Astrocyte of the spinal cord (primary cell): ENCODE results near the gene MYO1G.
A peak's percentile ranks its signal among the peaks of the same experiment; 100 is the strongest.

Source experiments
- DNase-seq: peaks from one replicate; pipeline ENCODE4 v3.0.0; 2011; ENCODE audit warnings: low read depth, low spot score
- H3K4me3 ChIP-seq: 2 replicates; pipeline ENCODE4 v1.5.1; 2011; ENCODE audit warnings: low read depth, mild to moderate bottlenecking, low read length, moderate library complexity
- CTCF ChIP-seq: IDR thresholded peaks from 2 replicates; pipeline ENCODE4 v1.5.1; 2012; ENCODE audit warnings: low read depth, mild to moderate bottlenecking, low read length, inconsistent platforms
- in situ Hi-C: cut with HindIII; loops from 2 replicates; pipeline ENCODE4 v1.10.0; 2017; ENCODE audit warnings: low sequenced_read_pairs

MYO1G gene

DNA sequence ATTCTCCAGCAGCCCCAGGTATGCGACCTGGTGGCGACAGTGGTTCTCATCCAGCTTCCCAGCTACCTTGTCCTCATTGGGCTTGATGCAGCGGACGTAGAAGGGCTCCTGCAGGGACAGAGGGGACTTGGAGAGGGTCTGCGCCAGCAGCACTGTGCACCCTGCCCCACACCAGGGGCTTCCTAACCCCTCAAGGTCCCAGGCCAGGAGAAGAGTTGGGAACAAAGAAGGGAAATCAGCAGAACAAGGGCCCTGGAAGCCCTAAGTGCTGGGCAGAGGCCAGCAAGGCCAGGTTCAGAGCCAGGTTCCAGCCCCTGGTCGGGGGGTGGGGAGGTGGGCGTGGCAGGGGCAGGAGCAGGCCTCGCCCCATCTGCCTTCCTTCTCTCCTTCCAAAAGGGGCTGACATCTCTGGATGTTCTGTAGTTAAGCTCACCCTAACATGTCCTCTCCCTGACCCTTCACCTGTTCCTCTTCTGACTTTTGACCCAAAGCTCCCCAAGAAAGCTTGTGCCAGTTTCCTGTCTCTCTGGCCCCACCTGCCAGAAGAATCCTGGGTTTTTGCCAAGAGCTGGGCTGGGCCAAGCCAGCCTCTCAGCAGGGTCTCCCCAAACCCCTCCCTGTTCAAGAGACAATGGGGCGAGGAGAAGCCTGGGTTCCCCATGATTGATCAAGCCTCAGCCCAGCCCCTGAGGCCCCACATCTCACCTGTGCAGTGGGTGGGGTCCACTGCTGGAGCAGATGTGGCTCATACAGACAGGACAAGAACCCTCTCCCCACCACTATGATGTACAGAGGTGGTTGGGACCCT lies 11.9 kb downstream of the MYO1G start:
- no peak for TF ChIP-seq CTCF
- in situ Hi-C loops, result no loop called here
- no peak overlapping the region for H3K4me3 ChIP-seq
- DNase-seq, result no peak

- no peak overlapping the region for H3K4me3 ChIP-seq
- no peak for TF ChIP-seq CTCF
- DNase-seq, result no peak
- in situ Hi-C loops, result no loop called here
These were observed 12.7 kb downstream of the MYO1G start for GRCh38 chr7:44965937-44966730.

DNA sequence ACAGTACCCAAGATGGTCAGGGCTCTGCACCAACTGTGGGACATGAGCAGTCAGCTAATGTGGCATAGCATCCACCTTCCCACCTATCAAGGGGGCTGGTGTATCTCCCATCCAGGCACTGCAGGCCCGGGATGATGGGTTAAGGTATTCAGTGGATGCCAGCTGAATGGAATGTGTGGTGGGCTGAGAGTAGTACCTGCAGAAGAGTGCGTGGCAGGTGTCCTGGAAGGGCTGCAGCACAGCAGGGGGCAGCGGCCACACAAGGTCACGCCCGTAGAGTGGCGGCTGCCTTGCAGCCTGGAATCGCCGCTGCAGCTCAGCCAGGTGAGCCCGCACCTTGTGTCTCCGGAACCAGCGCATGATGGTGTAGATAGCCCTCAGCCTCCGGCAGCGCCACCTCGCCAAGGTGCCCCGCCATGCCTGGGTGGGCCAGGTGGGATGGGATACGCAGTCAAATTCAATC lies 13.3 kb downstream of the MYO1G start:
- in situ Hi-C loops, result no loop called here
- no peak for TF ChIP-seq CTCF
- no peak overlapping the region for H3K4me3 ChIP-seq
- DNase-seq, result no peak

DNA sequence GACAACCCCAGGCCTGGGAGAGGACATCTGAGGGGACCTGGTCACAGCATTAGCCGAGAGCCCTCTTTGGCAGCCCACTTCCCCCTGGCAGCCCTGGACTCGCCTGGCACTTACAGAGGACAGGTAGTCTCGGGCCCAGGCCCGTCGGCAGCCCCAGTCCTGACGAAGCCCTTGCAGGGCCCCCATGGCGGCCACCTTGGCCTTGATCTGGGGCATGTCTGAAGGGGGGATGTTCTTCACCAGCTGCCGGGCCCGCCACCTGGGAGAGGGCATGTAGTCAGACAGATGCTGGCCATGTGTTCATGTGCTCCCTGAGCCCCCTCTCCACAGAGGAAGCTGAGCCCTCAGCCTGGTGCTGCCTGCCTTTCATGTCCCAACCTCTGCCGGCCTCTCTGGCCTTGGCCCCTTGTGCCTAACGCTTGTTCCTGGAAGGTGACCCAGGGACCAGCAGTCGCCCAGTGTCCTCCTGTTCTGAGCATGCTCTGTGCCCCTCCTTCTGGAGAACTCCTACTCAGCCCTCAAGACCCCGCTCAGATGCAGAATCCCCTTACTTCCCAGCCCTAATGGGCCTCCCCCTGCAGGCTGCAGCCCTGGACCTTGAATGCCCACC lies 13.9 kb downstream of the MYO1G start:
- in situ Hi-C loops, result no loop called here
- H3K4me3 ChIP-seq, result no peak overlapping the region
- no peak for TF ChIP-seq CTCF
- DNase-seq, result no peak

GRCh38 chr7:44964384-44964830 lies 14.4 kb downstream of the MYO1G start:
- peak; percentile 44 for TF ChIP-seq CTCF
- DNase-seq, result no peak
- no peak overlapping the region for H3K4me3 ChIP-seq
- in situ Hi-C loops, result no loop called here

- H3K4me3 ChIP-seq, result no peak overlapping the region
- in situ Hi-C loops, result no loop called here
- no peak for DNase-seq
These were observed 15.2 kb downstream of the MYO1G start for GRCh38 chr7:44963364-44964290.

More at GRCh38 chr7:44963364-44964290, 15.2 kb downstream of the MYO1G start:
- no peak for TF ChIP-seq CTCF
